GM12892 (cell line): ENCODE data around the gene HOXB6.

Source experiments
- POLR2A ChIP-seq: IDR thresholded peaks from 2 replicates; pipeline ENCODE4 v1.6.1; 2011; ENCODE audit warnings: low read depth, low read length, control low read depth
- POLR2AphosphoS5 ChIP-seq: IDR thresholded peaks from 2 replicates; pipeline ENCODE4 v1.6.1; 2011; ENCODE audit warnings: low read depth, low read length, control low read depth
- TAF1 ChIP-seq: IDR thresholded peaks from 2 replicates; pipeline ENCODE4 v1.6.1; 2011; ENCODE audit warnings: low read depth, mild to moderate bottlenecking, control low read depth, low read length, borderline replicate concordance

DNA sequence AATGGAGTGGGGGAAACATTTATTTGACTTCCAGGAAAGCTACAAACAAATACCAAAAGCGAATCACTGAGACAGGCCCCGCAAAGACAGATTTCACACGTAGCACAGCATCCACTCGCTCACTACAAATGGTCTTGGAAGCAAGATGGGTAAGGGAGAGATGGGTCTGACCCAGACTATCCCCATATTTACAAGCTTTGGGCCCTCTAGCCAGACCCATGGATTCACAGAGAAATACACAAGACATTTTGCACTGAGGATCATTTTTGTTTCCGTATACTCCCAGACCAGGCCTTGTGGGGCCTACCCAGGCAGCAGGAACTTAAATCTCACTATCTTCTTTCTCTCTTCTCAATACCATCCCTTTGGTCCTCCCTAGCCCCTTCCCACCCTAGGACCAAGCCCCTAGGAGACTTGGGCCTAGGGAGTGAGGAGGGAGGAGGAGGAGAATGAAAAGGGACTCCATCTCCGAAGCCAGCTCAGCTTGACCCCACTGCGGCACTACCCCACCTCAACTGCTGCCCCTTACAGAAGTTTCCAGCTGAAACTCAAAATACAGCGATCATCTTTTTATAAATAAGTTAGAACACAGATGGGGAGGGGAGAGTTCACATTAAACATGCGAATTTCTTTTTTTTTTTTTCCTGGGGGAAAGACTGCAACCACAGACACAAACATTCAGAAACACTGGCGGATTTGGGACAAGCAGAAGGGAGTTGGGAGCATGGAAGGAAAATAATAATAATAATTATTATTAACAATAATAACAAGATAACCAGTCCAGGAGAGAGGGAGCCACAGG, 13.3 kb downstream of the HOXB6 start:
- no peak for TF ChIP-seq POLR2A
- no peak for TF ChIP-seq TAF1
- TF ChIP-seq POLR2AphosphoS5: no peak
